HG03575 (cell line): ENCODE measurements around the gene S1PR4.
A peak's percentile ranks its signal among the peaks of the same experiment; 100 is the strongest.

Experiments used
- ATAC-seq: cut with Tn5 transposase; IDR thresholded peaks from one replicate; pipeline ENCODE4 v1.9.1; 2021; ENCODE audit not compliant: unreplicated experiment, insufficient number of reproducible peaks, low FRiP score; ENCODE audit errors: extremely low read depth

The S1PR4 gene

GRCh38 chr19:3175781-3176714 lies 2.5 kb upstream of the S1PR4 start:
- no peak for ATAC-seq

GRCh38 chr19:3176715-3177501 lies 1.7 kb upstream of the S1PR4 start:
- ATAC-seq: no peak

- ATAC-seq: no peak
These were observed 587 bp downstream of the S1PR4 start for GRCh38 chr19:3178973-3179738.

GRCh38 chr19:3179739-3180293 lies 1.2 kb downstream of the S1PR4 start:
- no peak for ATAC-seq

GRCh38 chr19:3183721-3184641 lies 5.4 kb downstream of the S1PR4 start:
- ATAC-seq: no peak

- peak; percentile 19 for ATAC-seq
These were observed 6.4 kb downstream of the S1PR4 start for GRCh38 chr19:3184847-3185460.

- ATAC-seq: peak; percentile 39
These were observed 7.0 kb downstream of the S1PR4 start, which contains the start of gene NCLN for GRCh38 chr19:3185461-3186159. Gene NCLN, plus strand, starts transcription at chr19:3185930. Its CDS starts 101 bp downstream, at chr19:3186031.

- no peak for ATAC-seq
These were observed 7.7 kb downstream of the S1PR4 start for GRCh38 chr19:3186160-3186688.

- no peak for ATAC-seq
These were observed 8.5 kb downstream of the S1PR4 start for GRCh38 chr19:3186891-3187661.

GRCh38 chr19:3187662-3188511 lies 9.3 kb downstream of the S1PR4 start:
- no peak for ATAC-seq

- no peak for ATAC-seq
These were observed 10.3 kb downstream of the S1PR4 start for GRCh38 chr19:3188627-3189596.

- no peak for ATAC-seq
These were observed 11.3 kb downstream of the S1PR4 start for GRCh38 chr19:3189702-3190469.

GRCh38 chr19:3190470-3190770 lies 11.9 kb downstream of the S1PR4 start:
- no peak for ATAC-seq
